GM13976 (cell line): ENCODE measurements around the gene CALN1.

Source experiments
- DNase-seq: peaks from one replicate; pipeline ENCODE4 v3.0.0; 2012; ENCODE audit warnings: low spot score
- CTCF ChIP-seq: IDR thresholded peaks from 2 replicates; pipeline ENCODE4 v1.5.1; 2012; ENCODE audit warnings: borderline replicate concordance, mild to moderate bottlenecking; ENCODE audit not compliant: insufficient read depth; ENCODE audit errors: extremely low read depth, missing control alignments, control extremely low read depth
- in situ Hi-C: fragments of 300-500 bp; cut with MboI; formaldehyde crosslinking; loops from one replicate; pipeline ENCODE4 v1.12.0; 2022; ENCODE audit warnings: low sequenced_read_pairs, mixed read lengths, inconsistent platforms; ENCODE audit not compliant: unreplicated experiment

The CALN1 gene

GRCh38 chr7:72023926-72024325 lies 388.2 kb downstream of the CALN1 start:
- DNase-seq, result no peak
- in situ Hi-C loops, result no loop called here
- TF ChIP-seq CTCF, result no peak

- in situ Hi-C loops, result no loop called here
- TF ChIP-seq CTCF, result no peak
- no peak for DNase-seq
Observed at GRCh38 chr7:72021716-72022115, 390.4 kb downstream of the CALN1 start.

GRCh38 chr7:72020311-72020710 lies 391.8 kb downstream of the CALN1 start:
- in situ Hi-C loops, result no loop called here
- no peak for TF ChIP-seq CTCF
- DNase-seq, result no peak

GRCh38 chr7:72019436-72019835 lies 392.7 kb downstream of the CALN1 start:
- DNase-seq, result no peak
- in situ Hi-C loops, result no loop called here
- no peak for TF ChIP-seq CTCF

GRCh38 chr7:72017756-72018155 lies 394.4 kb downstream of the CALN1 start:
- TF ChIP-seq CTCF, result no peak
- DNase-seq, result no peak
- in situ Hi-C loops, result no loop called here

- in situ Hi-C loops, result no loop called here
- TF ChIP-seq CTCF, result no peak
- DNase-seq, result no peak
Observed at GRCh38 chr7:72016574-72016973, 395.6 kb downstream of the CALN1 start.

- no peak for TF ChIP-seq CTCF
- DNase-seq, result no peak
- in situ Hi-C loops, result no loop called here
Observed at GRCh38 chr7:72015136-72015535, 397.0 kb downstream of the CALN1 start.
